Suprapubic skin (tissue), 3 donors: ENCODE measurements around the gene LYPLAL1.

ENCODE experiments used
- EP300 ChIP-seq: sonication (generic); formaldehyde crosslinking; IDR thresholded peaks from one replicate; pipeline ENCODE4 v1.6.1; 2017; ENCODE audit warnings: antibody characterized with exemption
- TF ChIP-seq, protein P1 (sequence below), 2 donors: fragments of 200-600 bp in 1 of 2; fragments of 450-650 bp in 1 of 2; sonication (generic) in 1 of 2; IDR thresholded peaks; one replicate each; pipeline ENCODE4 v1.5.1; 2016 to 2019; ENCODE audit warnings: antibody characterized with exemption in 2 of 2, mild to moderate bottlenecking in 1 of 2, moderate library complexity in 1 of 2

DNA sequence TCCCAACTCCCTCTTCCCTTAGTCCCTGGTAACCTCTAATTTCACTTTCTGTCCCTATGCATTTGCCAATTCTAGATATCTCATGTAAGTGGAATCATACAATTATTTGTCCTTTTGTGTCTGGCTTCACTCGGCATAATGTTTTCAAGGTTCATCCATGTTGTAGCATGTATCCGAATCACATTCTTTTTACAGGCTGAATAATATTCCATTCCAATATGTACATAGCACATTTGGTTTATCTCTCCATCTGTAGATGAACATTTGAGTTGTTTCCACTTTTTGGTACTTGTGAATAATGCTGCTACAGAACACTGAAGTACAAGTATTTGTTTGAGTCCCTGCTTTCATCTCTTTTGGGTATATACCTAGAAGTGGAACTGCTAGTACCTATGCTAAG lies 857 bp upstream of the LYPLAL1 start:
- TF ChIP-seq, protein P1, sequence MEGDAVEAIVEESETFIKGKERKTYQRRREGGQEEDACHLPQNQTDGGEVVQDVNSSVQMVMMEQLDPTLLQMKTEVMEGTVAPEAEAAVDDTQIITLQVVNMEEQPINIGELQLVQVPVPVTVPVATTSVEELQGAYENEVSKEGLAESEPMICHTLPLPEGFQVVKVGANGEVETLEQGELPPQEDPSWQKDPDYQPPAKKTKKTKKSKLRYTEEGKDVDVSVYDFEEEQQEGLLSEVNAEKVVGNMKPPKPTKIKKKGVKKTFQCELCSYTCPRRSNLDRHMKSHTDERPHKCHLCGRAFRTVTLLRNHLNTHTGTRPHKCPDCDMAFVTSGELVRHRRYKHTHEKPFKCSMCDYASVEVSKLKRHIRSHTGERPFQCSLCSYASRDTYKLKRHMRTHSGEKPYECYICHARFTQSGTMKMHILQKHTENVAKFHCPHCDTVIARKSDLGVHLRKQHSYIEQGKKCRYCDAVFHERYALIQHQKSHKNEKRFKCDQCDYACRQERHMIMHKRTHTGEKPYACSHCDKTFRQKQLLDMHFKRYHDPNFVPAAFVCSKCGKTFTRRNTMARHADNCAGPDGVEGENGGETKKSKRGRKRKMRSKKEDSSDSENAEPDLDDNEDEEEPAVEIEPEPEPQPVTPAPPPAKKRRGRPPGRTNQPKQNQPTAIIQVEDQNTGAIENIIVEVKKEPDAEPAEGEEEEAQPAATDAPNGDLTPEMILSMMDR (IDR thresholded peaks at IDR 0.05), result no peak
- no peak for TF ChIP-seq EP300
